ENCODE results near the gene FAM222A.

- TF ChIP-seq CTCF (IDR thresholded peaks at IDR 0.05), result no peak
- TF ChIP-seq POLR2A (IDR thresholded peaks at IDR 0.05), result no peak
These were observed 105.4 kb downstream of the FAM222A start for GRCh38 chr12:109818905-109819500.
